H1 (cell line): Measurements from ENCODE around the gene BABAM2. TPM values are rescaled to one million over a fixed set of nuclear protein-coding genes. Genes with fewer than 3 reads are reported as not detected.

Experiments used
- CTCF ChIA-PET: fragments of 300-600 bp; sonication (Branson Sonifier 250); formaldehyde crosslinking; loops from one replicate; lab custom pipeline; 2021; ENCODE audit not compliant: partially characterized antibody; lab: Charles Lee
- POLR2A ChIA-PET: fragments of 300-600 bp; sonication (Branson Sonifier 250); formaldehyde crosslinking; loops from one replicate; lab custom pipeline; 2021; ENCODE audit warnings: inconsistent platforms; ENCODE audit not compliant: partially characterized antibody; lab: Charles Lee
- DNase-seq, 2 experiments: peaks; one replicate each; pipeline versions ENCODE4 v3.0.0 to v3.0.0-alpha.2; 2010 to 2022; ENCODE audit warnings: low spot score in 2 of 2, low read depth in 1 of 2, mixed read lengths in 1 of 2
- FAIRE-seq: peaks from 2 replicates; lab custom pipeline; 2011; peaks lifted over from hg19 to GRCh38; lab: Jason Lieb, UNC
- H2AFZ ChIP-seq: 2 replicates; pipeline ENCODE4 v1.8.1; 2012; ENCODE audit warnings: low read length, inconsistent platforms
- H2AK5ac ChIP-seq: 2 replicates; pipeline ENCODE4 v1.6.1; 2013; ENCODE audit warnings: low read depth, low read length
- H2BK120ac ChIP-seq: replicated peaks from 2 replicates; pipeline ENCODE3; 2013; ENCODE audit warnings: low read depth, low read length, inconsistent platforms
- H2BK12ac ChIP-seq: 2 replicates; pipeline ENCODE4 v1.6.1; 2013; ENCODE audit warnings: low read depth, low read length
- H2BK15ac ChIP-seq: 2 replicates; pipeline ENCODE4 v1.6.1; 2013; ENCODE audit warnings: low read length
- H2BK20ac ChIP-seq: 2 replicates; pipeline ENCODE4 v1.6.1; 2013; ENCODE audit warnings: low read length
- H2BK5ac ChIP-seq: 2 replicates; pipeline ENCODE4 v1.6.1; 2013; ENCODE audit warnings: low read depth, low read length
- H3K14ac ChIP-seq: 2 replicates; pipeline ENCODE4 v1.6.1; 2013; ENCODE audit warnings: inconsistent platforms; ENCODE audit not compliant: insufficient read length
- H3K18ac ChIP-seq: 2 replicates; pipeline ENCODE4 v1.6.1; 2013; ENCODE audit warnings: low read length; ENCODE audit errors: extremely low read depth
- H3K23ac ChIP-seq: 2 replicates; pipeline ENCODE4 v1.6.1; 2013; ENCODE audit warnings: inconsistent platforms; ENCODE audit not compliant: insufficient read length
- H3K23me2 ChIP-seq: 2 replicates; pipeline ENCODE4 v1.6.1; 2013; ENCODE audit warnings: low read depth, low read length
- H3K27ac ChIP-seq: 2 replicates; pipeline ENCODE4 v1.6.1; 2011; ENCODE audit warnings: low read depth, low read length, inconsistent platforms
- H3K27me3 ChIP-seq, 4 experiments: replicated peaks in 1 of 4; 1 replicate in 1 of 4; 2 replicates in 3 of 4; pipeline versions ENCODE4 v1.6.1 to v1.8.1; 2011 to 2013; ENCODE audit warnings: low read length in 3 of 4, mild to moderate bottlenecking in 3 of 4, inconsistent platforms in 2 of 4, mixed read lengths in 2 of 4, moderate library complexity in 1 of 4; ENCODE audit not compliant: control insufficient read depth in 3 of 4, insufficient read depth in 3 of 4; ENCODE audit errors: extremely low read depth in 1 of 4
- H3K36me3 ChIP-seq, 4 experiments: 2 replicates each; pipeline versions ENCODE4 v1.6.1 to v1.8.1; 2011 to 2013; ENCODE audit warnings: mild to moderate bottlenecking in 4 of 4, low read length in 3 of 4, moderate library complexity in 2 of 4, control low read depth in 1 of 4, inconsistent platforms in 1 of 4; ENCODE audit not compliant: insufficient read depth in 4 of 4, control insufficient read depth in 2 of 4
- H3K4ac ChIP-seq: replicated peaks from 2 replicates; pipeline ENCODE3; 2013; ENCODE audit warnings: low read length, low read depth, mixed read lengths, inconsistent platforms; ENCODE audit not compliant: insufficient read length
- H3K4me1 ChIP-seq, 4 experiments: replicated peaks in 1 of 4; 1 replicate in 1 of 4; 2 replicates in 3 of 4; pipeline versions ENCODE4 v1.6.1 to v1.8.1; 2011 to 2013; ENCODE audit warnings: low read length in 3 of 4, inconsistent platforms in 2 of 4, mixed read lengths in 1 of 4; ENCODE audit not compliant: insufficient read depth in 4 of 4, control insufficient read depth in 3 of 4
- H3K4me2 ChIP-seq, 2 experiments: 2 replicates each; pipeline versions ENCODE4 v1.6.1 to v1.8.1; 2011 to 2013; ENCODE audit warnings: low read depth in 2 of 2, low read length in 2 of 2, control low read depth in 1 of 2, inconsistent platforms in 1 of 2, mild to moderate bottlenecking in 1 of 2; ENCODE audit not compliant: insufficient read depth in 1 of 2
- H3K4me3 ChIP-seq, 4 experiments: fragments of 200-600, 300-600 bp in 1 of 4; sonication (generic), shearing (Covaris generic), sonication (Bioruptor Twin) in 1 of 4; 2 replicates each; pipeline versions ENCODE4 v1.5.1 to v1.8.1; 2011 to 2016; ENCODE audit warnings: low read length in 4 of 4, low read depth in 3 of 4, control low read depth in 2 of 4, inconsistent platforms in 2 of 4, mild to moderate bottlenecking in 2 of 4, mixed read lengths in 1 of 4, moderate library complexity in 1 of 4; ENCODE audit not compliant: insufficient read depth in 2 of 4; ENCODE audit errors: extremely low read depth in 1 of 4
- H3K56ac ChIP-seq: replicated peaks from 2 replicates; pipeline ENCODE3; 2013; ENCODE audit warnings: low read depth, mild to moderate bottlenecking, mixed read lengths, low read length, inconsistent platforms; ENCODE audit not compliant: insufficient read length
- H3K79me1 ChIP-seq: 2 replicates; pipeline ENCODE4 v1.6.1; 2013; ENCODE audit warnings: low read depth, low read length, control low read depth
- H3K79me2 ChIP-seq, 2 experiments: 2 replicates each; pipeline versions ENCODE4 v1.6.1 to v1.8.1; 2012 to 2013; ENCODE audit warnings: low read length in 2 of 2, mild to moderate bottlenecking in 2 of 2, inconsistent platforms in 1 of 2; ENCODE audit not compliant: insufficient read depth in 2 of 2, control insufficient read depth in 1 of 2
- H3K9ac ChIP-seq, 4 experiments: replicated peaks in 1 of 4; 1 replicate in 1 of 4; 2 replicates in 3 of 4; pipeline versions ENCODE4 v1.6.1 to v1.8.1; 2011 to 2013; ENCODE audit warnings: low read depth in 3 of 4, low read length in 3 of 4, control low read depth in 2 of 4, mild to moderate bottlenecking in 2 of 4, moderate library complexity in 2 of 4, inconsistent platforms in 1 of 4; ENCODE audit errors: extremely low read depth in 1 of 4
- H3K9me3 ChIP-seq, 2 experiments: 2 replicates each; pipeline versions ENCODE4 v1.6.1 to v1.8.1; 2012 to 2013; ENCODE audit warnings: mild to moderate bottlenecking in 2 of 2, moderate library complexity in 2 of 2, control low read depth in 1 of 2, inconsistent platforms in 1 of 2, low read depth in 1 of 2, low read length in 1 of 2, mixed read lengths in 1 of 2; ENCODE audit not compliant: insufficient read depth in 2 of 2
- H4K20me1 ChIP-seq, 2 experiments: replicated peaks in 1 of 2; 2 replicates each; pipeline versions ENCODE3 to v1.8.1; 2011 to 2013; ENCODE audit warnings: inconsistent platforms in 2 of 2, low read length in 2 of 2, mild to moderate bottlenecking in 1 of 2; ENCODE audit not compliant: insufficient read depth in 2 of 2, control insufficient read depth in 1 of 2
- H4K5ac ChIP-seq: 2 replicates; pipeline ENCODE4 v1.6.1; 2013; ENCODE audit warnings: low read length, low read depth, mixed read lengths, inconsistent platforms; ENCODE audit not compliant: insufficient read length
- H4K8ac ChIP-seq: 2 replicates; pipeline ENCODE4 v1.8.0; 2013; ENCODE audit warnings: mild to moderate bottlenecking, moderate library complexity, low read length, inconsistent platforms; ENCODE audit not compliant: insufficient read depth; ENCODE audit errors: extremely low read depth
- H4K91ac ChIP-seq: replicated peaks from 2 replicates; pipeline ENCODE3; 2013; ENCODE audit warnings: low read length, mixed read lengths, inconsistent platforms; ENCODE audit not compliant: insufficient read length
- EZH2 ChIP-seq: fragments of 200-600 bp; sonication (generic); IDR thresholded peaks from 2 replicates; pipeline ENCODE4 v1.7.1; 2012; ENCODE audit warnings: low read depth, mild to moderate bottlenecking, moderate library complexity, low read length, inconsistent platforms; ENCODE audit not compliant: severe bottlenecking
- FOSL1 ChIP-seq: IDR thresholded peaks from 2 replicates; pipeline ENCODE4 v1.6.1; 2011; ENCODE audit warnings: mild to moderate bottlenecking, low read depth, low read length, moderate library complexity; ENCODE audit not compliant: insufficient read depth
- KDM5A ChIP-seq: fragments of 200-600 bp; IDR thresholded peaks from 2 replicates; pipeline ENCODE4 v1.7.1; 2012; ENCODE audit warnings: mild to moderate bottlenecking, low read length, inconsistent platforms, mixed read lengths
- PHF8 ChIP-seq: fragments of 200-600 bp; sonication (generic); conservative IDR thresholded peaks from 2 replicates; pipeline ENCODE4 v1.7.1; 2012; ENCODE audit warnings: low read depth, mild to moderate bottlenecking, inconsistent platforms, low read length, moderate library complexity
- RFX5 ChIP-seq: IDR thresholded peaks from 2 replicates; pipeline ENCODE4 v1.6.1; 2011; ENCODE audit warnings: low read depth, low read length, improper control_type of control experiment, borderline replicate concordance
- SAP30 ChIP-seq: fragments of 300-600 bp; sonication (generic); IDR thresholded peaks from 2 replicates; pipeline ENCODE4 v1.7.1; 2012; ENCODE audit warnings: low read length, moderate library complexity, mild to moderate bottlenecking, inconsistent platforms; ENCODE audit not compliant: insufficient read depth, insufficient replicate concordance
- WGBS, 2 experiments: shearing (Covaris generic) in 1 of 2; methylation state at CpG; one replicate each; pipeline versions ENCODE4 v1.1.6 to v1.1.7; 2013 to 2015; ENCODE audit warnings: low lambda C conversion rate in 2 of 2, mixed read lengths in 2 of 2, inconsistent platforms in 1 of 2, low coverage in 1 of 2, missing lambda C conversion rate in 1 of 2; ENCODE audit not compliant: insufficient replicate concordance in 2 of 2, insufficient coverage in 1 of 2, insufficient read length in 1 of 2; ENCODE audit errors: extremely low coverage in 1 of 2, missing lambda C conversion rate in 1 of 2; 5-methylcytosine and 5-hydroxymethylcytosine counted together
- polyA plus RNA-seq, 7 experiments: library from polyadenylated mRNA; depleted of rRNA in 3 of 7; stranded (reverse) in 5 of 7; unstranded in 2 of 7; fragments of >200 nt in 5 of 7; fragments of 200-250 nt in 2 of 7; gene quantifications; 1 replicate in 5 of 7; 2 replicates in 1 of 7; 4 replicates in 1 of 7; pipeline versions ENCODE4 v1.2.1 to v1.2.3, GENCODE V29; 2011 to 2013; ENCODE audit warnings: missing spikeins in 2 of 7, mixed read lengths in 2 of 7
- total RNA-seq: library from RNA; stranded (reverse); fragmentation: NEBNext Ultra II Directional; extraction: Animal tissue kit (Norgen Biotek cat#: 25700); gene quantifications from 2 replicates; pipeline ENCODE4 v1.2.1, GENCODE V29; 2021
- TF ChIP-seq, protein P1 (sequence below): IDR thresholded peaks from 2 replicates; pipeline ENCODE4 v1.6.1; 2011; ENCODE audit warnings: low read length, improper control_type of control experiment
- TF ChIP-seq, protein P2 (sequence below): IDR thresholded peaks from 2 replicates; pipeline ENCODE4 v1.6.1; 2012; ENCODE audit warnings: inconsistent platforms

Gene BABAM2
- total and polyA plus RNA-seq, 2 of the 8 experiments (the other 6 are each of a cell fraction or from before 2014, with no cell fraction given): 15.8 to 20.9 TPM

- Histone ChIP-seq H4K5ac (no peak overlapping the region), H3K36me3 (no peaks in the 10 kb centered on the region), H3K4me1 (peaks cover 0 to 3% (median 3%) of the 10 kb centered on the region in 4 experiments; a peak in 2 of 7 replicates), H2AFZ (no peak overlapping the region), H4K8ac (no peak overlapping the region), H3K79me2 (no peaks in the 10 kb centered on the region), H2BK20ac (no peak overlapping the region), H4K91ac (no peak overlapping the region), H2BK120ac (no peak overlapping the region), H3K14ac (no peak overlapping the region), H3K18ac (no peak overlapping the region; the same call in 1 of the 2 replicates), H2BK5ac (0 out of 2 replicates have a peak overlapping the region, but pooled peaks have one; percentile 49), H2BK15ac (no peak overlapping the region), H3K23me2 (no peaks in the 10 kb centered on the region; the same call in 1 of the 2 replicates), H3K23ac (no peak overlapping the region), H3K4me3 (no peak overlapping the region), H3K4ac (no peak overlapping the region), H3K79me1 (no peaks in the 10 kb centered on the region), H3K27ac (no peak overlapping the region), H4K20me1 (no peaks in the 10 kb centered on the region), H3K4me2 (no peak overlapping the region), H3K9me3 (no peaks in the 10 kb centered on the region), H2AK5ac (no peak overlapping the region), H3K56ac (no peak overlapping the region), H3K9ac (no peak overlapping the region), H3K27me3 (peaks cover 0 to 23% (median 11%) of the 10 kb centered on the region in 4 experiments; a peak in 4 of 7 replicates), H2BK12ac (no peak overlapping the region)
- FAIRE-seq (no peak), DNase-seq (no peak)
- 88% methylated on average over 15 of the region's 16 CpGs; no CpG with 5 or more reads in 1 of the 2 experiments for WGBS, 2 experiments
- ChIA-PET CTCF (interaction anchor here (0.6 to 1.6 kb wide), 8 partner anchors 12 to 470 kb away, joined by 3 to 5 read pairs (median 4); no protein-coding TSS in a partner anchor), POLR2A (interaction anchor here (2.5 kb wide), 1 partner anchor 11 kb away, joined by 8 read pairs; no protein-coding TSS in a partner anchor)
- no peak for TF ChIP-seq PHF8
- TF ChIP-seq, protein P1, sequence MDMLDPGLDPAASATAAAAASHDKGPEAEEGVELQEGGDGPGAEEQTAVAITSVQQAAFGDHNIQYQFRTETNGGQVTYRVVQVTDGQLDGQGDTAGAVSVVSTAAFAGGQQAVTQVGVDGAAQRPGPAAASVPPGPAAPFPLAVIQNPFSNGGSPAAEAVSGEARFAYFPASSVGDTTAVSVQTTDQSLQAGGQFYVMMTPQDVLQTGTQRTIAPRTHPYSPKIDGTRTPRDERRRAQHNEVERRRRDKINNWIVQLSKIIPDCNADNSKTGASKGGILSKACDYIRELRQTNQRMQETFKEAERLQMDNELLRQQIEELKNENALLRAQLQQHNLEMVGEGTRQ: no peak
- TF ChIP-seq, protein P2, sequence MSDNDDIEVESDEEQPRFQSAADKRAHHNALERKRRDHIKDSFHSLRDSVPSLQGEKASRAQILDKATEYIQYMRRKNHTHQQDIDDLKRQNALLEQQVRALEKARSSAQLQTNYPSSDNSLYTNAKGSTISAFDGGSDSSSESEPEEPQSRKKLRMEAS: no peak
- TF ChIP-seq KDM5A: no peak
- no peak for TF ChIP-seq SAP30
- TF ChIP-seq EZH2: no peak
- TF ChIP-seq RFX5: no peak
- TF ChIP-seq FOSL1: no peak
These were observed 488.4 kb downstream of the BABAM2 start for GRCh38 chr2:28378679-28379584.
